Naive B cell (primary cell): ENCODE results near the gene CNTD1. TPM values are rescaled to one million over a fixed set of nuclear protein-coding genes. Genes with fewer than 3 reads are reported as not detected.
"Not testable (repeated sequence)": the region's sequence is repeated elsewhere in the genome, so short reads cannot be mapped to it uniquely, and the experiment has no call there.

ENCODE experiments used
- ATAC-seq, 2 donors: fragments of 150-1000 bp; cut with Tn5 transposase; 2 replicates each; pipeline ENCODE4 v1.10.0; 2021; ENCODE audit warnings: low read depth in 2 of 2, mild to moderate bottlenecking in 2 of 2, moderate library complexity in 2 of 2
- DNase-seq: peaks from one replicate; pipeline ENCODE4 v3.0.0; 2022
- H3K27ac Mint-ChIP-seq, 6 donors: one replicate each; pipeline ENCODE4 v1.8.0; 2020 to 2022; ENCODE audit warnings: mild to moderate bottlenecking in 6 of 6, mixed read lengths in 6 of 6, moderate library complexity in 5 of 6, inconsistent platforms in 2 of 6
- H3K27me3 Mint-ChIP-seq, 3 donors: one replicate each; pipeline ENCODE4 v1.8.0; 2021 to 2022; ENCODE audit warnings: mixed read lengths in 3 of 3, mild to moderate bottlenecking in 1 of 3
- H3K36me3 Mint-ChIP-seq, 2 donors: one replicate each; pipeline ENCODE4 v1.8.0; 2020 to 2022; ENCODE audit warnings: mixed read lengths in 2 of 2, inconsistent platforms in 1 of 2, mild to moderate bottlenecking in 1 of 2
- H3K4me1 Mint-ChIP-seq, 3 donors: one replicate each; pipeline ENCODE4 v1.8.0; 2020 to 2022; ENCODE audit warnings: mixed read lengths in 3 of 3, inconsistent platforms in 1 of 3, mild to moderate bottlenecking in 1 of 3, moderate library complexity in 1 of 3
- H3K4me3 Mint-ChIP-seq, 8 donors: one replicate each; pipeline ENCODE4 v1.8.0; 2020 to 2022; ENCODE audit warnings: mild to moderate bottlenecking in 8 of 8, mixed read lengths in 8 of 8, moderate library complexity in 8 of 8, inconsistent platforms in 2 of 8
- H3K9me3 Mint-ChIP-seq, 7 donors: one replicate each; pipeline ENCODE4 v1.8.0; 2020 to 2022; ENCODE audit warnings: mixed read lengths in 7 of 7, mild to moderate bottlenecking in 5 of 7, inconsistent platforms in 2 of 7, moderate library complexity in 1 of 7
- polyA plus RNA-seq, 6 donors: library from polyadenylated mRNA; unstranded; fragments of 300-500 nt; fragmentation: Illumina TruSeq; gene quantifications; one replicate each; pipeline ENCODE4 v1.2.3, GENCODE V29; 2021; ENCODE audit warnings: low read depth in 6 of 6

The CNTD1 gene
- polyA plus RNA-seq, 6 donors from 2014 or later = 0.17 to 0.74 (median 0.70) TPM; not detected in 1

GRCh38 chr17:42769964-42770363 is 28.7 kb upstream of the CNTD1 start:
- H3K9me3 Mint-ChIP-seq, DNase-seq, ATAC-seq, H3K27ac Mint-ChIP-seq, H3K4me3 Mint-ChIP-seq, H3K36me3 Mint-ChIP-seq: not testable (repeated sequence)
- Mint-ChIP-seq H3K4me1 (peaks cover 19 to 28% (median 22%) of the 10 kb centered on the region in 3 donors), H3K27me3 (peaks cover 13 to 31% (median 24%) of the 10 kb centered on the region in 3 donors)

GRCh38 chr17:42772945-42773289 is 25.7 kb upstream of the CNTD1 start:
- H3K27ac Mint-ChIP-seq = peak overlapping the region; percentile 98 to 99 (median 98)
- peaks cover 0 to 3% of the 10 kb centered on the region in 2 donors for H3K36me3 Mint-ChIP-seq
- DNase-seq (no peak), ATAC-seq (peak in 1 of 2 donors; percentile 4)
- peaks cover 2 to 11% (median 5%) of the 10 kb centered on the region in 3 donors for H3K27me3 Mint-ChIP-seq
- peaks cover 19 to 35% (median 22%) of the 10 kb centered on the region in 3 donors for H3K4me1 Mint-ChIP-seq
- peak overlapping the region; percentile 95 to 100 (median 99) for H3K4me3 Mint-ChIP-seq
- H3K9me3 Mint-ChIP-seq = peaks cover 0 to 4% (median 0%) of the 10 kb centered on the region in 7 donors

GRCh38 chr17:42773290-42774035 is 25.2 kb upstream of the CNTD1 start, which contains the start of gene VPS25:
Gene VPS25 (plus strand): TSS chr17:42773449. CDS start chr17:42773476, 27 bp downstream.
- peak within 1 kb of the TSS; percentile 98 to 99 (median 98) for H3K27ac Mint-ChIP-seq
- peaks cover 2 to 9% of the 10 kb centered on the region in 2 donors for H3K36me3 Mint-ChIP-seq
- peaks cover 0 to 5% (median 0%) of the 10 kb centered on the region in 3 donors for H3K27me3 Mint-ChIP-seq
- peaks cover 0 to 4% (median 0%) of the 10 kb centered on the region in 7 donors for H3K9me3 Mint-ChIP-seq
- DNase-seq (peak; percentile 62), ATAC-seq (peak; percentile 94 to 98)
- peak within 1 kb of the TSS; percentile 95 to 100 (median 99) for H3K4me3 Mint-ChIP-seq
- H3K4me1 Mint-ChIP-seq = peaks cover 19 to 35% (median 22%) of the 10 kb centered on the region in 3 donors

GRCh38 chr17:42774066-42774745 is 24.5 kb upstream of the CNTD1 start:
- DNase-seq (no peak), ATAC-seq (no peak)
- H3K4me3 Mint-ChIP-seq = peak overlapping the region; percentile 95 to 100 (median 99)
- peaks cover 0 to 4% (median 0%) of the 10 kb centered on the region in 7 donors for H3K9me3 Mint-ChIP-seq
- peak overlapping the region in 4 of 6 donors; percentile 98 to 99 (median 98) for H3K27ac Mint-ChIP-seq
- H3K27me3 Mint-ChIP-seq = peaks cover 0 to under 1% (median 0%) of the 10 kb centered on the region in 3 donors
- H3K4me1 Mint-ChIP-seq = peaks cover 19 to 35% (median 24%) of the 10 kb centered on the region in 3 donors
- H3K36me3 Mint-ChIP-seq = peaks cover 5 to 16% of the 10 kb centered on the region in 2 donors

GRCh38 chr17:42775534-42776098 is 23.0 kb upstream of the CNTD1 start:
- peaks cover 24 to 45% (median 35%) of the 10 kb centered on the region in 3 donors for H3K4me1 Mint-ChIP-seq
- H3K4me3 Mint-ChIP-seq = peak overlapping the region in 5 of 8 donors; percentile 47 to 97 (median 95)
- ATAC-seq (no peak), DNase-seq (no peak)
- no peak overlapping the region for H3K27ac Mint-ChIP-seq
- peaks cover 0 to 12% (median 8%) of the 10 kb centered on the region in 3 donors for H3K27me3 Mint-ChIP-seq
- peaks cover 0 to 4% (median 0%) of the 10 kb centered on the region in 7 donors for H3K9me3 Mint-ChIP-seq
- H3K36me3 Mint-ChIP-seq = peaks cover 11 to 25% of the 10 kb centered on the region in 2 donors

- Mint-ChIP-seq H3K27me3 (peaks cover 14 to 38% (median 30%) of the 10 kb centered on the region in 3 donors), H3K27ac (no peak overlapping the region), H3K4me1 (peaks cover 21 to 41% (median 40%) of the 10 kb centered on the region in 3 donors), H3K9me3 (peaks cover 0 to 2% (median 0%) of the 10 kb centered on the region in 7 donors), H3K36me3 (peaks cover 11 to 25% of the 10 kb centered on the region in 2 donors), H3K4me3 (no peak overlapping the region)
- ATAC-seq (no peak), DNase-seq (no peak)
These were observed 20.1 kb upstream of the CNTD1 start for GRCh38 chr17:42778570-42778969.

GRCh38 chr17:42779304-42779935 is 19.2 kb upstream of the CNTD1 start:
- Mint-ChIP-seq H3K27me3 (peaks cover 21 to 46% (median 39%) of the 10 kb centered on the region in 3 donors), H3K4me1 (peaks cover 14 to 39% (median 38%) of the 10 kb centered on the region in 3 donors), H3K27ac (peak overlapping the region in 3 of 6 donors; percentile 44 to 88 (median 51)), H3K4me3 (peak overlapping the region in 5 of 8 donors; percentile 19 to 76 (median 27)), H3K36me3 (peaks cover 11 to 25% of the 10 kb centered on the region in 2 donors), H3K9me3 (peaks cover 0 to 2% (median 0%) of the 10 kb centered on the region in 7 donors)
- DNase-seq (no peak), ATAC-seq (no peak)

- Mint-ChIP-seq H3K4me1 (peaks cover 19 to 44% (median 43%) of the 10 kb centered on the region in 3 donors), H3K36me3 (peaks cover 11 to 25% of the 10 kb centered on the region in 2 donors), H3K4me3 (peak within 1 kb of the TSS; percentile 19 to 83 (median 60)), H3K9me3 (peaks cover 0 to 2% (median 0%) of the 10 kb centered on the region in 7 donors), H3K27ac (peak within 1 kb of the TSS in 3 of 6 donors; percentile 44 to 88 (median 51)), H3K27me3 (peaks cover 27 to 54% (median 47%) of the 10 kb centered on the region in 3 donors)
- no peak for DNase-seq
- peak in 1 of 2 donors; percentile 27 for ATAC-seq
These were observed 18.5 kb upstream of the CNTD1 start, which contains the start of gene WNK4 for GRCh38 chr17:42779936-42780850. Gene WNK4 (plus strand): TSS chr17:42780610. CDS start chr17:42780699, 89 bp downstream.

- peak overlapping the region in 7 of 8 donors; percentile 19 to 83 (median 60) for H3K4me3 Mint-ChIP-seq
- peaks cover 34 to 62% (median 55%) of the 10 kb centered on the region in 3 donors for H3K27me3 Mint-ChIP-seq
- no peak for DNase-seq
- H3K9me3 Mint-ChIP-seq = peaks cover 0 to 4% (median 0%) of the 10 kb centered on the region in 7 donors
- no peak overlapping the region for H3K27ac Mint-ChIP-seq
- peaks cover 26 to 44% (median 37%) of the 10 kb centered on the region in 3 donors for H3K4me1 Mint-ChIP-seq
- H3K36me3 Mint-ChIP-seq = peaks cover 11 to 31% of the 10 kb centered on the region in 2 donors
- peak in 1 of 2 donors; percentile 34 for ATAC-seq
These were observed 17.6 kb upstream of the CNTD1 start for GRCh38 chr17:42780851-42781638.

- ATAC-seq (no peak), DNase-seq (no peak)
- no peak overlapping the region for H3K27ac Mint-ChIP-seq
- H3K4me3 Mint-ChIP-seq = peak overlapping the region in 2 of 8 donors; percentile 59 to 83
- peaks cover 39 to 69% (median 60%) of the 10 kb centered on the region in 3 donors for H3K27me3 Mint-ChIP-seq
- H3K9me3 Mint-ChIP-seq = peaks cover 0 to 4% (median 0%) of the 10 kb centered on the region in 7 donors
- H3K36me3 Mint-ChIP-seq = peaks cover 11 to 33% of the 10 kb centered on the region in 2 donors
- peaks cover 26 to 44% (median 37%) of the 10 kb centered on the region in 3 donors for H3K4me1 Mint-ChIP-seq
These were observed 17.0 kb upstream of the CNTD1 start for GRCh38 chr17:42781639-42782165.
